HepG2 (cell line): ENCODE results near the gene B4GALT2. TPM values are rescaled to one million over a fixed set of nuclear protein-coding genes. Genes with fewer than 3 reads are reported as not detected.

Source experiments
- ELF3 ChIP-seq: IDR thresholded peaks from 2 replicates; pipeline ENCODE4 v1.6.1; 2016; ENCODE audit warnings: missing genetic modification reagents, missing compliant biosample characterization
- EP300 ChIP-seq, 3 experiments: sonication (generic) in 1 of 3; formaldehyde crosslinking in 1 of 3; IDR thresholded peaks; 2 replicates each; pipeline versions ENCODE4 v1.5.1 to v1.6.1; 2011 to 2020; ENCODE audit warnings: low read depth in 2 of 3, low read length in 2 of 3, borderline replicate concordance in 1 of 3, improper control_type of control experiment in 1 of 3, mild to moderate bottlenecking in 1 of 3, missing genetic modification reagents in 1 of 3, moderate library complexity in 1 of 3
- ETS1 ChIP-seq: sonication (generic); formaldehyde crosslinking; IDR thresholded peaks from 2 replicates; pipeline ENCODE4 v1.4.0; 2020; ENCODE audit warnings: missing genetic modification reagents
- FOSL2 ChIP-seq: sonication (generic); formaldehyde crosslinking; IDR thresholded peaks from 2 replicates; pipeline ENCODE4 v1.4.0; 2020; ENCODE audit warnings: missing genetic modification reagents
- GFI1 ChIP-seq: sonication (generic); formaldehyde crosslinking; IDR thresholded peaks from 2 replicates; pipeline ENCODE4 v1.5.0; 2020; ENCODE audit warnings: missing genetic modification reagents, mild to moderate bottlenecking, borderline replicate concordance
- GPN1 ChIP-seq: sonication (generic); formaldehyde crosslinking; IDR thresholded peaks from 2 replicates; pipeline ENCODE4 v1.5.1; 2020; ENCODE audit warnings: missing genetic modification reagents, borderline replicate concordance
- HNRNPLL ChIP-seq: fragments of 200-400 bp; formaldehyde crosslinking; IDR thresholded peaks from 2 replicates; pipeline ENCODE4 v1.6.1; 2017; ENCODE audit warnings: mild to moderate bottlenecking, low read depth, low read length; ENCODE audit not compliant: poor library complexity, severe bottlenecking
- IRX3 ChIP-seq: sonication (generic); formaldehyde crosslinking; IDR thresholded peaks from 2 replicates; pipeline ENCODE4 v1.8.1; 2023; ENCODE audit warnings: mild to moderate bottlenecking, low read depth, missing genetic modification reagents, borderline replicate concordance
- MED13 ChIP-seq: sonication (generic); formaldehyde crosslinking; IDR thresholded peaks from 2 replicates; pipeline ENCODE4 v1.5.0; 2020; ENCODE audit warnings: missing genetic modification reagents
- MTA3 ChIP-seq: sonication (generic); formaldehyde crosslinking; IDR thresholded peaks from 2 replicates; pipeline ENCODE4 v1.4.0; 2020; ENCODE audit warnings: missing genetic modification reagents
- MTF2 ChIP-seq: sonication (generic); formaldehyde crosslinking; IDR thresholded peaks from 2 replicates; pipeline ENCODE4 v1.5.0; 2020; ENCODE audit warnings: missing genetic modification reagents, borderline replicate concordance
- PHF5A ChIP-seq: IDR thresholded peaks from one replicate; pipeline ENCODE4 v1.6.1; 2018; ENCODE audit warnings: low read depth, missing genetic modification reagents; ENCODE audit not compliant: unreplicated experiment
- RFX1 ChIP-seq: fragments of 450-650 bp; IDR thresholded peaks from 2 replicates; pipeline ENCODE4 v1.6.1; 2017
- STAT6 ChIP-seq: sonication (generic); formaldehyde crosslinking; IDR thresholded peaks from 2 replicates; pipeline ENCODE4 v1.4.0; 2020; ENCODE audit warnings: missing genetic modification reagents, mild to moderate bottlenecking, borderline replicate concordance
- TAF15 ChIP-seq: fragments of 200-400 bp; formaldehyde crosslinking; IDR thresholded peaks from one replicate; pipeline ENCODE4 v1.6.1; 2018; ENCODE audit warnings: mild to moderate bottlenecking, low read depth, low read length; ENCODE audit not compliant: poor library complexity, severe bottlenecking
- YEATS2 ChIP-seq: sonication (generic); formaldehyde crosslinking; IDR thresholded peaks from 2 replicates; pipeline ENCODE4 v1.4.0; 2020; ENCODE audit warnings: missing genetic modification reagents, borderline replicate concordance
- YY1 ChIP-seq: IDR thresholded peaks from 2 replicates; pipeline ENCODE4 v1.6.1; 2011; ENCODE audit warnings: low read length, low read depth, moderate library complexity, mild to moderate bottlenecking; ENCODE audit not compliant: insufficient read depth, insufficient replicate concordance
- ZBTB38 ChIP-seq: sonication (generic); formaldehyde crosslinking; IDR thresholded peaks from 2 replicates; pipeline ENCODE4 v1.5.1; 2020; ENCODE audit warnings: mild to moderate bottlenecking, missing genetic modification reagents
- ZFX ChIP-seq: sonication (generic); formaldehyde crosslinking; IDR thresholded peaks from 2 replicates; pipeline ENCODE4 v1.4.0; 2020; ENCODE audit warnings: mild to moderate bottlenecking, low read depth, missing genetic modification reagents, moderate library complexity
- ZNF275 ChIP-seq: sonication (generic); formaldehyde crosslinking; IDR thresholded peaks from 2 replicates; pipeline ENCODE4 v1.8.0; 2022; ENCODE audit warnings: missing genetic modification reagents, mild to moderate bottlenecking, inconsistent platforms, borderline replicate concordance
- ZNF576 ChIP-seq: sonication (generic); formaldehyde crosslinking; IDR thresholded peaks from 2 replicates; pipeline ENCODE4 v1.4.0; 2020; ENCODE audit warnings: mild to moderate bottlenecking, missing genetic modification reagents
- ZNF746 ChIP-seq: sonication (generic); formaldehyde crosslinking; IDR thresholded peaks from 2 replicates; pipeline ENCODE4 v1.8.0; 2022; ENCODE audit warnings: mild to moderate bottlenecking, missing genetic modification reagents
- ZNF850 ChIP-seq: sonication (generic); formaldehyde crosslinking; conservative IDR thresholded peaks from 2 replicates; pipeline ENCODE4 v1.9.0; 2021; ENCODE audit warnings: mild to moderate bottlenecking, missing genetic modification reagents
- ZSCAN9 ChIP-seq: IDR thresholded peaks from 2 replicates; pipeline ENCODE4 v1.6.1; 2016; ENCODE audit warnings: borderline replicate concordance
- polyA plus RNA-seq, 8 experiments: library from polyadenylated mRNA; depleted of rRNA in 3 of 8; stranded (reverse) in 7 of 8; unstranded in 1 of 8; fragments of >200 nt; fragmentation: Illumina TruSeq in 4 of 8; extraction: Trizol in 4 of 8; gene quantifications; 2 replicates each; pipeline versions ENCODE4 v1.2.1 to v1.2.3, GENCODE V29; 2011 to 2016; ENCODE audit warnings: low read depth in 4 of 8, missing spikeins in 1 of 8, mixed read lengths in 1 of 8; ENCODE audit not compliant: insufficient read depth in 1 of 8
- total RNA-seq, 5 experiments: library from RNA; depleted of rRNA; stranded (reverse); fragments of >200 nt; fragmentation: Illumina TruSeq; extraction: Trizol; gene quantifications; 2 replicates each; pipeline ENCODE4 v1.2.3, GENCODE V29; 2016; ENCODE audit warnings: low read depth in 1 of 5

The B4GALT2 gene
- total and polyA plus RNA-seq, 2 of the 13 experiments (the other 11 are each of a cell fraction or from before 2014, with no cell fraction given): 41.9 to 78.0 TPM

- TF ChIP-seq ZNF850 (0 out of 2 replicates have a peak, but pooled peaks have one; percentile 27), MTF2 (no peak), PHF5A (CRISPR knock-in tag) (no peak), GFI1 (CRISPR knock-in tag) (no peak), GPN1 (CRISPR knock-in tag) (no peak), TAF15 (no peak), STAT6 (no peak), ZFX (CRISPR knock-in tag) (no peak; the same call in 1 of the 2 replicates), ZSCAN9 (CRISPR knock-in tag) (no peak), EP300 (IDR thresholded peaks at IDR 0.05; ENCODE audit: low read depth in 2 of 2, low read length in 2 of 2) (no peak), EP300 (CRISPR knock-in tag; IDR thresholded peaks at IDR 0.05; ENCODE audit: borderline replicate concordance) (no peak), ZNF275 (no peak), ZNF746 (CRISPR knock-in tag) (no peak), FOSL2 (CRISPR knock-in tag) (no peak), ETS1 (CRISPR knock-in tag) (0 out of 2 replicates have a peak, but pooled peaks have one; percentile 32), MED13 (CRISPR knock-in tag) (no peak), HNRNPLL (no peak), ELF3 (CRISPR knock-in tag) (0 out of 2 replicates have a peak, but pooled peaks have one; percentile 6), YEATS2 (CRISPR knock-in tag) (no peak), RFX1 (no peak), ZBTB38 (no peak), ZNF576 (CRISPR knock-in tag) (no peak), YY1 (peak; percentile 8), MTA3 (CRISPR knock-in tag) (no peak), IRX3 (no peak)
These were observed 3.6 kb upstream of the B4GALT2 start (continued) for GRCh38 chr1:43975249-43975961.
